Stomach (tissue), 9 donors: ENCODE results near the gene ADORA1. TPM values are rescaled to one million over a fixed set of nuclear protein-coding genes. Genes with fewer than 3 reads are reported as not detected.

Experiments
- DNase-seq, 2 donors: peaks; one replicate each; pipeline versions ENCODE4 v3.0.0 to v3.0.0-alpha.2; 2013 to 2019
- H3K27ac ChIP-seq, 5 donors: fragments of 200-600 bp in 4 of 5; sonication (generic) in 4 of 5; one replicate each; pipeline ENCODE4 v1.5.1; 2013 to 2019; ENCODE audit warnings: mild to moderate bottlenecking in 1 of 5, moderate library complexity in 1 of 5
- H3K27me3 ChIP-seq, 3 donors: fragments of 200-600 bp; sonication (generic); one replicate each; pipeline ENCODE4 v1.5.1; 2017 to 2019; ENCODE audit warnings: mixed run types in 1 of 3
- H3K36me3 ChIP-seq, 4 donors: fragments of 200-600 bp; sonication (generic); 1 replicate in 3 of 4; 2 replicates in 1 of 4; pipeline ENCODE4 v1.5.1; 2016 to 2019
- H3K4me1 ChIP-seq, 4 donors: fragments of 200-600 bp; sonication (generic); one replicate each; pipeline ENCODE4 v1.5.1; 2016 to 2019
- H3K4me3 ChIP-seq, 4 donors: fragments of 200-600 bp; sonication (generic) in 3 of 4; one replicate each; pipeline ENCODE4 v1.5.1; 2016 to 2019; ENCODE audit warnings: mild to moderate bottlenecking in 1 of 4
- H3K9me3 ChIP-seq, 4 donors: fragments of 200-600 bp; sonication (generic); one replicate each; pipeline ENCODE4 v1.5.1; 2016 to 2019
- CTCF ChIP-seq, 7 experiments: fragments of 450-650 bp in 4 of 7; fragments of 200-600 bp in 3 of 7; sonication (generic) in 3 of 7; IDR thresholded peaks; one replicate each; pipeline ENCODE4 v1.5.1; 2016 to 2019; ENCODE audit warnings: antibody characterized with exemption in 7 of 7, control low read depth in 2 of 7, mild to moderate bottlenecking in 1 of 7
- EP300 ChIP-seq: sonication (generic); formaldehyde crosslinking; IDR thresholded peaks from one replicate; pipeline ENCODE4 v1.6.1; 2017; ENCODE audit warnings: antibody characterized with exemption
- POLR2A ChIP-seq, 4 donors: fragments of 450-650 bp; IDR thresholded peaks; one replicate each; pipeline ENCODE4 v1.6.1; 2016; ENCODE audit warnings: antibody characterized with exemption in 4 of 4, control low read depth in 2 of 4, mild to moderate bottlenecking in 1 of 4, moderate library complexity in 1 of 4
- POLR2AphosphoS5 ChIP-seq, 3 donors: sonication (generic); formaldehyde crosslinking; IDR thresholded peaks; one replicate each; pipeline ENCODE4 v1.6.1; 2016; ENCODE audit warnings: antibody characterized with exemption in 3 of 3
- WGBS, 5 donors: extraction: QIAGEN DNeasy Blood & Tissue Kit in 3 of 5; methylation state at CpG; one replicate each; pipeline versions ENCODE4 v1.1.5 to v1.1.7; 2013 to 2018; 5-methylcytosine and 5-hydroxymethylcytosine counted together
- intact Hi-C: fragments of 100-400 bp; cut with DNase I; formaldehyde crosslinking; loops from one replicate; pipeline ENCODE4 v1.15.1; 2023; ENCODE audit warnings: low total_unique reads
- polyA plus RNA-seq, 3 donors: library from polyadenylated mRNA; stranded (reverse); fragments of 200-250 nt; gene quantifications; one replicate each; pipeline ENCODE4 v1.2.3, GENCODE V29; 2013
- total RNA-seq, 5 donors: library from RNA; depleted of rRNA; stranded (reverse); fragments of >200 nt; gene quantifications; one replicate each; pipeline versions ENCODE4 v1.1.0 to v1.2.3, GENCODE V29; 2014 to 2016
- donor health status: healthy with polysubstance abuse.
- donor health status: Bipolar disorder and iron deficiency.
- donor health status: healthy.

The ADORA1 gene
- total and polyA plus RNA-seq, 8 donors, result 0.18 to 4.2 (median 2.1) TPM; not detected in 2

GRCh38 chr1:203185061-203185461 lies 57.5 kb downstream of the ADORA1 start:
- Histone ChIP-seq H3K4me3 (no peak overlapping the region), H3K27me3 (peaks cover 0 to 6% (median 0%) of the 10 kb centered on the region in 3 donors), H3K36me3 (no peaks in the 10 kb centered on the region), H3K27ac (no peak overlapping the region), H3K9me3 (no peaks in the 10 kb centered on the region), H3K4me1 (peaks cover 0 to 23% (median 12%) of the 10 kb centered on the region in 4 donors)
- intact Hi-C loops, result no loop called here
- DNase-seq, result no peak
- 76 to 89% (median 83%) methylated on average over 10 of the region's 10 CpGs for WGBS, 5 donors
- no peak for TF ChIP-seq POLR2A (IDR thresholded peaks at IDR 0.05)
- TF ChIP-seq EP300, result no peak
- no peak for TF ChIP-seq CTCF (IDR thresholded peaks at IDR 0.05)
- TF ChIP-seq POLR2AphosphoS5 (IDR thresholded peaks at IDR 0.05), result no peak

- H3K4me3 ChIP-seq, result no peak overlapping the region
- no peaks in the 10 kb centered on the region for H3K36me3 ChIP-seq
- intact Hi-C loops, result no loop called here
- no peak for DNase-seq
- 82 to 92% (median 88%) methylated on average over 4 of the region's 4 CpGs for WGBS, 5 donors
- no peak for TF ChIP-seq POLR2A (IDR thresholded peaks at IDR 0.05)
- no peak for TF ChIP-seq POLR2AphosphoS5 (IDR thresholded peaks at IDR 0.05)
- peaks cover 0 to 6% (median 0%) of the 10 kb centered on the region in 3 donors for H3K27me3 ChIP-seq
- no peak overlapping the region for H3K27ac ChIP-seq
- peaks cover 0 to 23% (median 12%) of the 10 kb centered on the region in 4 donors for H3K4me1 ChIP-seq
- no peaks in the 10 kb centered on the region for H3K9me3 ChIP-seq
These were observed 58.1 kb downstream of the ADORA1 start for GRCh38 chr1:203185585-203185984.

GRCh38 chr1:203186091-203186445 lies 58.5 kb downstream of the ADORA1 start:
- H3K36me3 ChIP-seq, result no peaks in the 10 kb centered on the region
- TF ChIP-seq POLR2A (IDR thresholded peaks at IDR 0.05) (no peak), CTCF (IDR thresholded peaks at IDR 0.05) (no peak), EP300 (no peak), POLR2AphosphoS5 (IDR thresholded peaks at IDR 0.05) (no peak)
- no peak overlapping the region for H3K4me3 ChIP-seq
- WGBS, 5 donors, result 72 to 86% (median 75%) methylated on average over 5 of the region's 5 CpGs
- DNase-seq, result no peak
- peaks cover 0 to 6% (median 0%) of the 10 kb centered on the region in 3 donors for H3K27me3 ChIP-seq
- peak overlapping the region in 1 of 5 donors; percentile 62 for H3K27ac ChIP-seq
- intact Hi-C loops, result no loop called here
- no peaks in the 10 kb centered on the region for H3K9me3 ChIP-seq
- H3K4me1 ChIP-seq, result peaks cover 0 to 23% (median 12%) of the 10 kb centered on the region in 4 donors

- Histone ChIP-seq H3K4me1 (peaks cover 0 to 23% (median 12%) of the 10 kb centered on the region in 4 donors), H3K36me3 (no peaks in the 10 kb centered on the region), H3K9me3 (no peaks in the 10 kb centered on the region), H3K27me3 (peaks cover 0 to 6% (median 0%) of the 10 kb centered on the region in 3 donors), H3K27ac (peak within 1 kb of the TSS in 3 of 5 donors; percentile 3 to 62 (median 8)), H3K4me3 (no peak within 1 kb of the TSS)
- intact Hi-C loops, result no loop called here
- 35 to 52% (median 44%) methylated on average over 13 to 14 of the region's 14 CpGs for WGBS, 5 donors
- DNase-seq, result peak in 1 of 2 donors; percentile 34
- TF ChIP-seq POLR2A (IDR thresholded peaks at IDR 0.05) (no peak), POLR2AphosphoS5 (IDR thresholded peaks at IDR 0.05) (no peak), EP300 (no peak), CTCF (IDR thresholded peaks at IDR 0.05) (no peak)
These were observed 59.1 kb downstream of the ADORA1 start, which contains the start of gene CHI3L1 for GRCh38 chr1:203186446-203187303. Gene CHI3L1 (minus strand): TSS chr1:203186704. CDS start chr1:203186623, 81 bp downstream.
